Activated T-helper 17 cell treated with anti-CD3 and anti-CD28 coated beads, Interleukin-2, amount 50 U/mL, for 72 hours (primary cell): ENCODE measurements around the gene PDE6B. TPM values are rescaled to one million over a fixed set of nuclear protein-coding genes. Genes with fewer than 3 reads are reported as not detected.
"Not testable (repeated sequence)": the region's sequence is repeated elsewhere in the genome, so short reads cannot be mapped to it uniquely, and the experiment has no call there.

Experiments
- ATAC-seq: fragments of 150-1000 bp; cut with Tn5 transposase; replicated peaks from 2 replicates; pipeline ENCODE4 v1.10.0; 2021; ENCODE audit warnings: mild to moderate bottlenecking, moderate library complexity
- H3K27ac Mint-ChIP-seq: one replicate; pipeline ENCODE4 v1.8.0; 2022; ENCODE audit warnings: mixed read lengths
- H3K27me3 Mint-ChIP-seq: one replicate; pipeline ENCODE4 v1.8.0; 2022; ENCODE audit warnings: mixed read lengths
- H3K36me3 Mint-ChIP-seq: one replicate; pipeline ENCODE4 v1.8.0; 2022; ENCODE audit warnings: low read depth, mild to moderate bottlenecking, mixed read lengths
- H3K4me1 Mint-ChIP-seq: one replicate; pipeline ENCODE4 v1.8.0; 2022; ENCODE audit warnings: mixed read lengths
- H3K4me3 Mint-ChIP-seq: one replicate; pipeline ENCODE4 v1.8.0; 2022; ENCODE audit warnings: mild to moderate bottlenecking, mixed read lengths
- H3K9me3 Mint-ChIP-seq: one replicate; pipeline ENCODE4 v1.8.0; 2022; ENCODE audit warnings: mixed read lengths
- total RNA-seq, 2 donors: library from RNA; stranded (reverse); gene quantifications; one replicate each; pipeline ENCODE4 v1.2.3, GENCODE V29; 2022

Gene PDE6B
- total RNA-seq, 2 donors from 2014 or later = 5.8 to 10.8 TPM

- Mint-ChIP-seq H3K27me3 (peaks cover 8% of the 10 kb centered on the region), H3K4me3 (no peak overlapping the region), H3K27ac (no peak overlapping the region), H3K4me1 (no peaks in the 10 kb centered on the region), H3K9me3 (peaks cover 4% of the 10 kb centered on the region), H3K36me3 (no peaks in the 10 kb centered on the region)
- no peak for ATAC-seq
Measured at GRCh38 chr4:634599-634985, 9.2 kb downstream of the PDE6B start.

- not testable (repeated sequence) for H3K27ac Mint-ChIP-seq, H3K27me3 Mint-ChIP-seq, ATAC-seq, H3K9me3 Mint-ChIP-seq, H3K4me1 Mint-ChIP-seq, H3K36me3 Mint-ChIP-seq, H3K4me3 Mint-ChIP-seq
Measured at GRCh38 chr4:635066-635835, 9.9 kb downstream of the PDE6B start.

- Mint-ChIP-seq H3K9me3 (peaks cover 4% of the 10 kb centered on the region), H3K4me3 (no peak overlapping the region), H3K36me3 (no peaks in the 10 kb centered on the region), H3K27ac (no peak overlapping the region), H3K27me3 (peaks cover 12% of the 10 kb centered on the region), H3K4me1 (no peaks in the 10 kb centered on the region)
- ATAC-seq = no peak
Measured at GRCh38 chr4:635851-636627, 10.7 kb downstream of the PDE6B start.

DNA sequence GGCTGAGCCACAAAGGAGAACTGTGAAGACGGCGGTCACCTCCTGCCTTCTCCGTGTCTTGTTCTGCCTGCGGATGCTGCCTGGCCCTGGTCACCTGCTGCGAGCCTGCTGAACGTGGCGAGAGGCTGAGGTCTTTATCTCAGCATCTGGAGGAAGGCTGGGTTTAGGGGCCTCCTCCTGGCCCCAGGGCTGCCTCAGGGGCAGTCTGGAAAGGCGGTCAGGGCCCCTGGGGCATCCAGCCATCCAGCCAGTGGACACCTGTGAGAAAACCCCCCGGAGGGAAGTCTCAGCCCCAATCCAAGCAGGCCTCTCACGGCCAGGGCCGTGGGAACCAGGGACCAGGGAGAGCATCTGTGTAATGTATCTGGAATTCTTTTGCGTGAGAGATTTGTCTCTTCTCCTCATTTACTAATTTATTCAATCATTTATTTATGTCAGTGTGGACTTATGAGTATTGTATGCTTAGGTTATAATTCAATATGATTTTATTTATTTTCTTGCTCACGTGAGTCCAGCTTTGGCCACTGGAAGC, 11.3 kb downstream of the PDE6B start:
- H3K36me3 Mint-ChIP-seq = no peaks in the 10 kb centered on the region
- no peak for ATAC-seq
- H3K27ac Mint-ChIP-seq = no peak overlapping the region
- peaks cover 12% of the 10 kb centered on the region for H3K27me3 Mint-ChIP-seq
- H3K4me1 Mint-ChIP-seq = no peaks in the 10 kb centered on the region
- no peak overlapping the region for H3K4me3 Mint-ChIP-seq
- peaks cover 4% of the 10 kb centered on the region for H3K9me3 Mint-ChIP-seq

DNA sequence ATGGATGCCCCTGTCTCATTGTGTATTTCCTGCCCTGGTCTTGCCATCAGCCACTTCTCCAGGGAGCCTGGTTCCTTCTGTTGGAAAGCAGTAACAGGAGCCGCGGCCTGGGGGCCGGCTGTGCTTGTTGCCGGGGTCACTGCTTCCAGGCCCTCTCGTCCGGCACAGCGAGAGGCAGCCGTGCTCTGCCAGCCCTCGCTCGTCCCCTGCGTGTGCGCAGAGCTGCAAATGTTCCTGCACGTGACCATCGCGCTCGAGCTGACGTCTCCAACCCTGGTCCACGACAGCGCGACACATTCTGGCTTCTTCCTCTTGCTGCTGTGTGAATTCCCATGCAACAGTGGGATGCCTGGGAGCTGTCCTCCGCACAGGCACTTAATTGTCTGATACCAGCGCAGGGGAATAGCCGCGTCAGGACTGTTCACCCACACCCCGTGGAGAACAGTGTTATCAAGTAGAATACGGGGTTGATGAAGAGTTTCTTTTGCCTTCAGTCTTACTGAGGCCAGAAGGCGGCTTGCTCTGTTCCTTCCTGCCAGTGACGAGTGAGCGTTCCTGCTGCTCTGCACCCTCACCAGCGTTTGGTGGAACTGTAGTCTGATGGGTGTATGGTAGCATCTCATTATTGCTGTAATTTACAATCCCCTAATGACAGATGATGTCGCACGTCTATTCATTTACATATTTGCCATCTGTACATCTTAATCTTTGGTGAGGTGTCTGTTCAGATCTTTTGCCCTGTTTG, 12.3 kb downstream of the PDE6B start:
- Mint-ChIP-seq H3K4me1 (no peaks in the 10 kb centered on the region), H3K36me3 (no peaks in the 10 kb centered on the region), H3K9me3 (peaks cover 2% of the 10 kb centered on the region), H3K27me3 (peaks cover 12% of the 10 kb centered on the region), H3K4me3 (no peak overlapping the region), H3K27ac (no peak overlapping the region)
- ATAC-seq = no peak

GRCh38 chr4:642366-642765, 17.0 kb downstream of the PDE6B start:
- not testable (repeated sequence) for H3K27ac Mint-ChIP-seq, H3K9me3 Mint-ChIP-seq, ATAC-seq, H3K4me3 Mint-ChIP-seq, H3K36me3 Mint-ChIP-seq, H3K4me1 Mint-ChIP-seq
- H3K27me3 Mint-ChIP-seq = peaks cover 24% of the 10 kb centered on the region

DNA sequence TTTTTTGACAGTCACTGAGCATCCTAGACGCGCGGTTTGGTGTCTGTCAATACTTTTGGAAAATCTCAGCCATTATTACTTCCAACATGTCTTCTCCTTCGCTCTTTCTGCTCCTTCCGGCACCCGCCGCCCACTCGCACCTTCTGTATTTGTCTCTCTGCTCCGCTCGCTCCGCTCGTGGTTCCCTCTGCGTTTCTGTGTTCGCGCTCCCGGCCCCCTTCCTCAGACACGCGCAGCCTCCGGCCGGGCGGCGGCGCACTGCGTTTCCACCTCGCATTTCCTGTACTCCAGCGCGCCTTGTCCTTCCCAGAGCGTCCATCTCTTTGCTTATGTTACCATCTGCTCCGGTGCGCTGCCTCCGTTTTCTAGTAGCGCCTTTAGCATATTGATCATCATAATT, 21.1 kb downstream of the PDE6B start:
- peak; percentile 26 for ATAC-seq
- H3K4me1 Mint-ChIP-seq = no peaks in the 10 kb centered on the region
- H3K4me3 Mint-ChIP-seq = peak overlapping the region; percentile 53
- H3K27me3 Mint-ChIP-seq = peaks cover 11% of the 10 kb centered on the region
- no peaks in the 10 kb centered on the region for H3K9me3 Mint-ChIP-seq
- H3K27ac Mint-ChIP-seq = no peak overlapping the region
- no peaks in the 10 kb centered on the region for H3K36me3 Mint-ChIP-seq

DNA sequence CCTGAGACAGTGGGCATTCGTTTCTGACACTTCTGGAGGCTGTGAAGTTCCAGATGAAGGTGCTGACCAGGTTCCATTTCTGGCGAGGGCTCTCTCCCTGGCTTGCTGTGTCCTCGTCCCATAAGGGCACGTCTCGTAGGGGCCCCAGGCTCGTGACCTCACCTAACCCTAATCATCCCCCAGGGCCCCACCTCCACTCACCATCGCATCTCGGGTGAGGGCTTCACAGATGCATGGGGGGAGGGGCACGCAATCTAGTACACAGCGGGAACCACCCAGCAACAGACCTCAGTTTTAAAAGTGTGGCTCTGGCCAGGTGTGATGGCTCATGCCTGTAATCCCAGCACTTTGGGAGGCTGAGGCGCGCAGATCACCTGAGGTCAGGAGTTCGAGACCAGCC, 22.1 kb downstream of the PDE6B start:
- Mint-ChIP-seq H3K36me3 (no peaks in the 10 kb centered on the region), H3K4me3 (no peak overlapping the region), H3K27ac (no peak overlapping the region), H3K4me1 (no peaks in the 10 kb centered on the region), H3K9me3 (no peaks in the 10 kb centered on the region), H3K27me3 (peaks cover 11% of the 10 kb centered on the region)
- no peak for ATAC-seq

- no peak for ATAC-seq
- Mint-ChIP-seq H3K4me1 (no peaks in the 10 kb centered on the region), H3K4me3 (no peak overlapping the region), H3K27ac (no peak overlapping the region), H3K27me3 (peaks cover 11% of the 10 kb centered on the region), H3K36me3 (no peaks in the 10 kb centered on the region), H3K9me3 (no peaks in the 10 kb centered on the region)
Measured at GRCh38 chr4:648579-649292, 23.4 kb downstream of the PDE6B start.

GRCh38 chr4:649293-649625, 23.9 kb downstream of the PDE6B start:
- no peaks in the 10 kb centered on the region for H3K4me1 Mint-ChIP-seq
- H3K9me3 Mint-ChIP-seq = no peaks in the 10 kb centered on the region
- H3K27ac Mint-ChIP-seq = no peak overlapping the region
- H3K4me3 Mint-ChIP-seq = no peak overlapping the region
- H3K36me3 Mint-ChIP-seq = no peaks in the 10 kb centered on the region
- no peak for ATAC-seq
- H3K27me3 Mint-ChIP-seq = peaks cover 11% of the 10 kb centered on the region

DNA sequence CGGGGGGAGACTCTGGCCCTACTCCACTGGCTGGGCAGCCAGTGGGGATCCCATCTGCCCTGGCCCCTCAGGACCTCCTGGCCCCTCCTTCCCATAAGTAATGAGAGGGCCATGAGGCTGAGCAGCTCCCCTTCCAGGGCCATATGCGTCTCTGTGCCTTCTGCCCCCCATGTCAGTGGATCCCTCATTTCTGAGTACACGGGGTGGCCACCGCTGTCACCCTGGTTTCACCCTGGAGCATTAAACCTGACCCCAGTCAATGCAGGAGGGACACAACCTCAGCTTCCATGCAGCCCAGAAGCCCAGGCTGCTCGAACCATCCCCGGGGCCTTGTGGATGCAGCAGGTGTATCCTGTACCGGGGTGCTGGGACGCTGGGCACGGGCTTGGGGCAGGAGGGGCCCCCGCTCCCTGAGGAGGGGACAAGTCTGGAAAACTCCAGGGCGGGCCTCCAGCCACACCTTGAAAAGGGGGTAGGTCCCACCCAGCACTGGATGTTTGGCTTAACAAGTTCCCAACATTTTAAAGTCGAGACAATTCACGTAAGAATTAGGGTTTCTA, 24.5 kb downstream of the PDE6B start:
- Mint-ChIP-seq H3K36me3 (no peaks in the 10 kb centered on the region), H3K27ac (no peak overlapping the region), H3K27me3 (peaks cover 11% of the 10 kb centered on the region), H3K4me1 (no peaks in the 10 kb centered on the region), H3K4me3 (no peak overlapping the region), H3K9me3 (no peaks in the 10 kb centered on the region)
- no peak for ATAC-seq

GRCh38 chr4:650461-650860, 25.1 kb downstream of the PDE6B start:
- ATAC-seq = no peak
- Mint-ChIP-seq H3K27ac (no peak overlapping the region), H3K4me3 (no peak overlapping the region), H3K4me1 (no peaks in the 10 kb centered on the region), H3K36me3 (no peaks in the 10 kb centered on the region), H3K27me3 (peaks cover 11% of the 10 kb centered on the region), H3K9me3 (no peaks in the 10 kb centered on the region)

DNA sequence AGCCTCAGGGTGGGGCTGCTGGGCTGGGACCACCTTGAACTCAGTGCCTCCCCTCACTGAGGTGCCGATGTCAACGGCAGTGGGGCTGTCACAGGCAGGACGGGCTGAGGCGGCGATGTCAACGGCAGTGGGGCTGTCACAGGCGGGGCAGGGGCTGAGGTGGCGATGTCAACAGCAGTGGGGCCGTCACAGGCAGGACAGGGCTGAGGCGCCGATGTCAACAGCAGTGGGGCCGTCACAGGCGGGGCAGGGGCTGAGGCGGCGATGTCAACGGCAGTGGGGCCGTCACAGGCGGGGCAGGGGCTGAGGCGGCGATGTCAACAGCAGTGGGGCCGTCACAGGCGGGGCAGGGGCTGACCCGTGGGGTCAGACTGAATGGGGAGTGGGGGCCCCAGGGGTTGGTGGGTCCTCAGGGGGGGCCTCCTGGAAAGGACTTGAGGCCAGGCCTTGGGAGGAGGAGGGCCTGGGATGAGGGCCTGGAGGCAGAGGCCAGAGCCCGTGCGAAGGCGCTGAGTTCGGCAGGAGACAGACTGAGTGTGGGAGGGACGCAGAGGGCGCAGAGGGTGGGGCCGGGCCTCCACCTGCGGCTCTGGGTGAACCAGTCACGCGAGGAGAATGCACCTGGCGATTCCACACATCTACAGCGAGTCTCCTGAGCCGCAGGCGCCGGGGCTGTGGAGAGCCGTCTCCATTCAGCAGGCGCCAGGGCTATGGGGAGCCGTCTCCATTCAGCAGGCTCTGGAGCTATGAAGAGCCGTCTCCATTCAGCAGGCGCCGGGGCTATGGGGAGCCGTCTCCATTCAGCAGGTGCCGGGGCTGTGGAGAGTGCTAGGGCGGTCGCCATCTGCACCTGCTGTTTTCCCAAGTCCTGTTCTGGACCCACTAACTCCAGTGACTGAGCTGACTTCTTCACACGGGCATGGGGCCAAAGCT, 25.8 kb downstream of the PDE6B start:
- Mint-ChIP-seq H3K9me3 (no peaks in the 10 kb centered on the region), H3K4me3 (no peak overlapping the region), H3K27ac (no peak overlapping the region), H3K36me3 (no peaks in the 10 kb centered on the region), H3K4me1 (no peaks in the 10 kb centered on the region), H3K27me3 (peaks cover 3% of the 10 kb centered on the region)
- no peak for ATAC-seq
